GM18505 (cell line): ENCODE data around the gene NPW.

Source experiments
- ATAC-seq: cut with Tn5 transposase; IDR thresholded peaks from one replicate; pipeline ENCODE4 v1.9.1; 2021; ENCODE audit not compliant: unreplicated experiment
- POLR2A ChIP-seq: IDR thresholded peaks from 4 replicates; pipeline ENCODE4 v1.6.1; 2011; ENCODE audit warnings: borderline replicate concordance; ENCODE audit not compliant: insufficient read depth, insufficient read length; ENCODE audit errors: extremely low read depth

Gene NPW

DNA sequence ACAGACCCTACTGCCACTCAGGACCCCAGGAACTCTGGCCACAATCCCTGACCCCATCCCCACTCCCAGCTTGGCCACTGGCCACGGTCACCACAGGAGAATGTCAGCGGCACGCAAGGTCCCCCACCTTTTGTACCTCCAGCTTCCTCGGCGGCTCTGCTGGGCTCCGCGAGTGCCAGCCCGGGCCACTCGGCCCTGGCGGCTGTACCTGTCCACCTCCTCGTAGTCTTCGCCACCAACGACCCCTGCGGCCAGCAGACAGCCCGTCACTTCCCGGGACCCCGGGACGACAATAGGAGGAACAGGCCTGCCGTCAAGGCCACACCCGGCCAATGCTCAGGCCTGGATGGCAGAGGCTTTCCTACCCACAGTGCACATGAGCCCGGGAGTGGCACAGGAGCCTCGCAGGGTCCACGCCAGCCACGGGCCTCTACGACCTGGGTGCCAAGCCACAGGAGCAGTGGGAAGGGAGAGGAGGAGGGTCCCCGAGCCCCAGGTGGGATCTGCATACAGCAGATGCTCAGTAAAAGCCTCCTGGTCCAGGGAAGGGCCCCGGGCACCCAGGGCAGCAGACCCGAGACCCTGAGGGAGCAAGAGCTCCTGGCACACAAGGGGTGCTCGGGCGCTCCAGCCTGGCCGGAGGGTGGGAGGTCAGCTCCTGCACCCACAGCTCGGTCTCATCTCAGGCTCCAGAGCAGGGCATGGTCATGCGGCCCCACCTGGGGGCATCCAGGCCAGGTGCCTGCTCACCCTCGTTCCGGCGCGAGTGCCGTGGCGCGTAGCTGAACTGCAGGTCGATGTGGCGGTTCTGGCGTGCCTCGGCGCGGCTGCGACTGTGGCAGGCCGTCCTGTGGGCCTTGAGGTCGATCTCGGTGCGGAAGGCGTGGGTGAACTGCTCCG, 17.9 kb upstream of the NPW start:
- TF ChIP-seq POLR2A: no peak
- no peak for ATAC-seq

DNA sequence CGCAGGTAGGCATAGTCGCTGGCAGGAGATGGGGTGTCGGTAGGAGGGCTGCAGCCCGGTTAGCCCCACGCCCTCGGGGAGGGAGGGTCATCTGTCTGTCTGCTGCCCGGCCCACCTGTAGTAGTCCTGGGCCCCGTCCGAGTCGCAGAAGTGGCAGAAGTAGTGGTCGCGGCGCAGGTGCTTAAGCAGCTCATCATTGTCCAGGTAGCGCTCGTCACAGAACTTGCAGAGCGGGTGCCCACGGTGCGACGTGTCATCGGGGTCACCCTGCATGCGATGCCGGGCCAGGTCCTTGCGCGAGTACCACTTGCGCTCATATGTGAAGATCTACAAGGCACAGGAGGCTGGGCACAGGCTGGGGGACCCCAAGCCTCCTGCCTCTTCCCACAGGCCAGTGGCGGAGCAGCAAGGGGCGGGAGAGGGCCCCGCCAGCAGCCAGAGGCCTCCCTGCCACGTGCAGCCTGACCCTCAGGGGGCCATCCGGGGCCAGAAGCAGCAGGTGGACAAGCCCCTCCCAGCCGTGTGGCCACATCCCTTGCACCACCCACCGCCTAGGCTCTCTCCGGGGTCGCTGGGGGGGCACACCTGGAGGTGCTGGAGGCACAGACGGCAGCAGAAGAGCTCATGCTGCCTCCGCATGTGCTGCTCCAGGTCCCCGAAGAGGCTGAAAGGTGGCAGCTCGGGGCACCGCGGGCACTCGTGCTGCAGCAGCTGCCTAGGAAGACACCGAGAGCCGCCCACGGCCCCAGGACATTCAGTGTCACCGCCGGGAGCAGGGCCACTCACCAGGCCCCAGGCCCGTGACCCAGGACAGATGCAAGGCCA, 17.0 kb upstream of the NPW start:
- TF ChIP-seq POLR2A: no peak
- no peak for ATAC-seq

DNA sequence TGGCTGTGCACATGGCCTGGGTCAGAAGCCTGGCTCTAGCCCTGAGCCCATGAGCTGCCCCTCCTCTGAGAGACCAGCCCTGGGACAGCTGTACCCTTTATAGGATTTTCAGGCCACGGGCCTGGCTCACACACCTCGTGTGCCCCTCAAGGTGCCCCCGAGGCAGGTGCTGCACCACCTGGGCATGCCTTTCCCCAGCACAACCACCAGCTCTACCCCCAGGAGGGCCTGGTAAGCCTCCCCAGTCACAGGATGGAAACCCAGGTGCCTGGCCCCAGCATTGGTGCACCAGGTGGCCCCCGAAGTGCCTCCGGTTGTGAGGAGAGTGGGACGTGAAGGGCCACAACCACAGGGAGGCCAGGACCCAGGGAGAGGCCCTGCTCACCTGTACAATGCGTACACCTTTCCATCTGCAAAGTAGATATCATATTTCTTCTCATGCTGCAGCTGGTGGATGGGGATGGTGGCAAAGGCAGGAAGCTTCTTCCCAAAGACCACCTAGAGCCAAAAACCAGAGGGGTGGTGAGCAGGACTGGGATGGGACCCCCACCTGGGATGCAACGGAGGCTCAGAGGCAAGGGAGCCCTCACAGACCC, 16.3 kb upstream of the NPW start:
- no peak for ATAC-seq
- no peak for TF ChIP-seq POLR2A

DNA sequence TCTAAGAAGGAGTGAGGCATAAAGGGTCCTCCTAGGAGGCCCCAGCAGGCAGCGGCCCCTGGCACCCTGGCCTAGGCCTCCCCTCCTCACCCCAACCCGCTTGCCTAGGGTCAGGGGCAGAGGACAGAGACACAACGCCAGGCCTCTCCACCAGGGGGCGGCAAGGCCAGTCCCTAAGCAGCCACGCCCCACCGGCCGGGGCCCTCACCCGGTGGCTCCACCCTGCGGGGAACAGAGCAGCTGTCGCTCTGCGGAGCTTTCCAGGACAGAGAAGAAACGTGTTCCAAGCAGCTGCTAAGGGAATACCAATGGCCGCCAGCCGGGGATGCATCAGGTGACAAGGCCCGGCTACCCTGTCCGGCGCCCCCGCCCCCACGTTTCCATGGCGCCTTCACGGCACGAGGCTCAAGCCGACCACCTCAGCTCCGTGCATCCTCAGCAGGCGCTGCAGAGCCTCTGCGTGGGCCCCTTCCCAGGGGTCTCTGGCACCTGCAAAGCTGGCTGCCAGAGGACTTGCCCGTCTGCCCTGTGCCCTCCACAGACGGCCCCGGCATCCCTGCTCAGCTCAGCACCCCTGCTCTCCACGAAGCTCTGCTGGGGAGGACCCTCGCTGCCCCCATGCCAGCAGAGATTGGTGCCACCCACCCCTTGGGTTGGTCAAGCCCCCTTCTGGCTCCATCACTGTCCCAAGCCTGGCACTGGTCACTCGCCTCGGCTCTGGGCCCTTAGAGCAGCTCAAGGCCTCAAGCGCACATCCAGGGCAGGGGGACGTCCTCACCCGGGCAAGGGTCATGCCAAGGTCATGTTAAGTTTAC, 15.6 kb upstream of the NPW start:
- peak; percentile 30 for TF ChIP-seq POLR2A
- peak; percentile 45 for ATAC-seq

- no peak for ATAC-seq
- no peak for TF ChIP-seq POLR2A
Observed at GRCh38 chr16:2004795-2005517, 14.6 kb upstream of the NPW start.

- no peak for TF ChIP-seq POLR2A
- ATAC-seq: no peak
Observed at GRCh38 chr16:2005646-2006045, 13.9 kb upstream of the NPW start.

DNA sequence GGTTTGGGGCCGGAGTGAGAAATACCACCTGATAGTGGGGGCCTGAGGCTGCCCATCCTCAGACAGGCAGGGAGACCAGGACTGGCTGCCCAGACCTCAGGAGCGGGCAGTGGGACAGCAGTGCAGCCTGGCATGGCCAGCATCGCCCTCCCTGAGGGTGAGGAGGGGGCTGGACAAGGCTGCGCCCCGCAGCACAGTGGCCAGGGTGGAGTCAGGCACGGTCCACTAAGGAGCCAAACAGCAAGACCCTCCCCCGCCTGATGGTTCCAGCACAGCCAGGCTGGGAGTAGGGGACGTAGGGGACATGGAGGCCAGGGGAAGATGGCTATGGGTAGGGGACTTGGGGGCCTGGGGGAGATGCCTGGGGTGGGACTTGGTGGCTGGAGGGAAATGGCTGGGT, 13.3 kb upstream of the NPW start:
- no peak for TF ChIP-seq POLR2A
- no peak for ATAC-seq

DNA sequence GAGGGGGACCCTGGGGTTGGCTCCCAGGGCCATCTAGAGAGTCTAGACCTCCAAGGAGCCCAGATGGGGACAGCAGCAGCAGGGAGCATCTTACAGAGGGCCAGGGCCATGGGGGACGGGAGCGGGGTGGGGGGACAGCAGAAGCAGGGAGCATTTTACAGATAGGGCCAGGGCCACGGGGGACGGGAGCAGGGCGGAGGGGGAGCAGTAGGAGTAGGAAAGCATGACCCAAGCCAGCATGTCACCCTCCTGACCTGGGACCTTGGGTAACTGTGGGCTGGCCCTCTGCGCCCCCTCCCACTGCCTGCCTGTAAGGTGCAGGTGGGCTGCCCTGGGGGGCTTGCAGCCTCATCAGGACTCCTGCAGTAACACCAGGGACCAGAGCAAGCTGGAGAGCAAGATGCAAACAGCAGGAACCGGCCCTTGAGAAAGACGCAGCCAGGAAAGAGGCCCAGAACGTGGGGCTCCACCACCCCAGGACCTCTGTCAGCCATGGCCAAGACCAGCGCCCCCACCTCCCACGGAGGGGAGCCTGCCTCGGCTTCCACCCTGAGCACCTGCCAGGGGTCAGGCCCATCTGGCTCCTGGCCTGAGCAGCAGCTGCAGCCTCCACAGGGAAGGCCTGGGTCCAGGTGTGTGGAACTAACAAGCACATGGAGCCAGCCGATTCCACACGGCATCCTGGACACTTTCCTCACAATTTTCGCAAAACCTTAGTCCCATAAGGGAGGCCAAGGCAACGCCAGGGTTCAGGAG, 12.3 kb upstream of the NPW start:
- no peak for ATAC-seq
- no peak for TF ChIP-seq POLR2A

GRCh38 chr16:2008009-2008526, 11.5 kb upstream of the NPW start:
- ATAC-seq: no peak
- no peak for TF ChIP-seq POLR2A

- TF ChIP-seq POLR2A: no peak
- peak; percentile 6 for ATAC-seq
Observed at GRCh38 chr16:2008631-2009163, 10.9 kb upstream of the NPW start.

GRCh38 chr16:2009164-2009711, 10.3 kb upstream of the NPW start:
- no peak for TF ChIP-seq POLR2A
- peak; percentile 32 for ATAC-seq
